HG02623 (cell line): ENCODE results near the gene SUN2.

Experiments
- ATAC-seq: cut with Tn5 transposase; IDR thresholded peaks from one replicate; pipeline ENCODE4 v1.9.1; 2021; ENCODE audit warnings: moderate library complexity; ENCODE audit not compliant: unreplicated experiment

SUN2 gene

DNA sequence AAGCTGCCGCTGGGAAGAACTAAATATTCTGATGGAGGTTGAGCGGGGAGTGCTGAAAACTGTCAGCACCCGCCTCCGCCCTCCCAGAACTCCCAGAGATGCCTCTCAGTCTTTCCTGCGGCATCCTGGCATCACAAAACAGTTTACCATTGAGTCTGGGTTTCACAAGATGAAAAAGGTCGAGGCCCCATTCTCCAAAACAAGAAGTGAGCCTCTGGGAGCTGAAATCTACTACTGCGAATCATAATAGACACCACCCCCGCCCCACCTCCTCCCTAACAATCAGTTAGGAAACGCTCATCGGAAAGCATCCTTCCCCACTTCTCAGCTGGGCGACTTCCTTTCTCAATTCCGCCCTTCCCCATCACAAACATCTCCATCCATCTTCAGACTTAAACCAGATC lies 1.0 kb downstream of the SUN2 start:
- ATAC-seq = no peak

DNA sequence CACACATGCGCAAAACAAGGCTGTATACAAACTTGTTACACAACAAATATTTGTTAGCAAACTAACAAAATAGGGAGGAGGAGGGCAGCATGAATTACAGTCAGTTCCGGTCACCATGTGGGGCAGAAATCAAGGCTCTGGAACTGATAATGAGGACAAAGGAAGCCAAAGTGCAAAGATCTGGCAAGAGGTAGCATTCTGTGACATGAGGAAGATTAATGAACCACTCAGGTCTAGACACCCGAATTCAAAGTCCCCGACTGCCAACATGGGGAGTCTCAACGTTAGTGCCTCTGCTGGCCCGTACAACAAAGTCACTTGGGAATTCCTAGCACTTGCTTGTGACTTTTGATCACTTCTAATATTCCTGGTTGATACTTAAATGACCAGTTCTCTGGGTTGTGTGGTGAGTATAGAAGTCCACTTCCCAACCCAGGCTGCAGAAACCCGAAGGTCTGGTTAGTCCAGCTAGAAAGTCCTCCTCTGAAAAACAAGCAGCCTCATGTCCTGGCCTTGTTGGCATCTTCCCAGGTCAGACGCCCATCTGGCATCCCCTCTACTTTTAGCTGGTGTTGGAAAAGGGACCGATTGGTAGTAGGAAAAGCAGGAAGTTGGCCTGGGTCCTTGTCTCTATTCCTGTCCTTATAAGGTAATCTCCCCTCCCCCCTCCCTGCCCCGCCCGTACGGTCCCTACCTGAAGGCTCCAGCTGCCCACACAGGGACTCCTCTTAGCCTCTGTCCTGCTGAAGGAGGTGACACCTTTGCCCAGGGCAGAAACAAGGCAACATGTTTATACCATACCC lies 1.6 kb downstream of the SUN2 start:
- ATAC-seq = no peak

DNA sequence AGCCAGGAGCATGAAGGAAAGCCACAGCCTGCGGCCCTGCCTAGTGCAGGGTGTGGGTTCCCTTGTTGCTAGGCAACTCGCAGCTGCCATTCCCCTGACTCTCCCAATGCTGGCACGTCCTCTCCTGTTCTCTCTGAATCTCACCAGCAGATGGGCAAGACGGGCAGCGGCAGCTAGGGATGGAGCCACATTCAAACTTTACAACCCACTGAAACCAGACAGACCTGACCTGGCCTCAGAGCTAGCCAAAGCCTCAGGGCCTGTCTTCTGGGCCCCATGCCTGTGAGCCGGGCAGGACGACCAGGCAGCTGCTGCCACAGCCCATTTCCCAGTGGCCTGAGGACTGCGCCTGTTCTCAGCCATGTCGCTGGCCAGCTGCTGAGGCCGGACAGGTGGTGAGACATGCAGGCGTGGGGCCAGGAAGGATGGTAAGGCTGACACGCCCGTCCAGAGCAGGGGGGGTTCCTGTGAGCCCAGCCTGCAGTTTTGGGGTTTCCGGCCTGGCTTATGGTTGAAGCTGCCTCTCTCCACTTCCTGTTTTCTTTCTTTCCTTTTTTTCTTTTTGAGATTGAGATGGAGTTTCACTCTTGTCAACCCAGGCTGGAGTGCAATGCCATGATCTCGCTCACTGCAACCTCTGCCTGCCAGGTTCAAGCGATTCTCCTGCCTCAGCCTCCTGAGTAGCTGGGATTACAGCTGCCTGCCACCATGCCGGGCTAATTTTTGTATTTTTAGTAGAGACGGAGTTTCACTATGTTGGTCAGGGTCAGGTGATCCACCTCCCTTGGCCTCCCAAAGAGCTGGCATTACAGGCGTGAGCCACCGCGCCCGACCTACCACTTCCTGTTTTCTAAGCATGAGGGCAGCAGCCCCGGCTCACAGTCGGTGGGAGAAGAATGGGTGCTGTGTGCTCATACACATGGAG lies 4.1 kb downstream of the SUN2 start:
- peak; percentile 31 for ATAC-seq

DNA sequence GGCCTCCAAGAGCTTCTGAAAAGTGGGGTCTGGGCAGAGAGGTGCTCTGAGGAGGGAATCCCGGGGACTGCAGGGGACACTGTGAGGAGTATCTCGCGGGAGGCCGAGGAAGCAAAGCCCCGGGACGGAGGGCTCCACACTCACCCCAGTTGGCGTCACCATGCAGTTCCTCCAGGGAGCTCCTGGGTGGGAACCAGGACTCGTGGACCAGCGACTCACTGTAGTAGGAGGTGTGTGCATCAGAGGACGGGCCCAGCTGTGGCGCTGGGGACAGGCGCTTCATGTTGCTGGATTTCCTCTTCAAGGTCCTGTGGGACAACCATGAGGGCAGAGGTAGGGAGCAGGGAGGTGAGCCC lies 4.8 kb downstream of the SUN2 start:
- no peak for ATAC-seq

DNA sequence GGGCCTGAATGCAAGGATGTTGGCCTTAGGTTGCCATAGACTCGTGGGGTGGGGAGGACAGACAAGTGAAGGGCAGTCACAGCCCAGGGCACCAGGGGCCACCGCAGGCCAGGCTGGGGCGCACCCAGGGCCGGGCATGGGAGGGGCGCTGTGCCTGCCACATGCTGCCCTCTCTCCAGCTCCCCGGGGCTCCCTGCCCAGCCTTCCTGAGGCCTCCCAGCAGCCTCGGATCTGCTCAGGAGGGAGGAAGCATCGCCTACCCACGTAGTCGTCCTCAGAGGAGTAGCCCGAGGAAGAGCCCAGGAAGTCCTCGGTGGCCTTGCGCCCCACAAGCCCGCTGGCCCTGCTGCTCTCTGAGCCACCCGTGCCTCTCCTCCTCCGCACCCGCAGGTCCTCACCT lies 5.2 kb downstream of the SUN2 start:
- no peak for ATAC-seq

DNA sequence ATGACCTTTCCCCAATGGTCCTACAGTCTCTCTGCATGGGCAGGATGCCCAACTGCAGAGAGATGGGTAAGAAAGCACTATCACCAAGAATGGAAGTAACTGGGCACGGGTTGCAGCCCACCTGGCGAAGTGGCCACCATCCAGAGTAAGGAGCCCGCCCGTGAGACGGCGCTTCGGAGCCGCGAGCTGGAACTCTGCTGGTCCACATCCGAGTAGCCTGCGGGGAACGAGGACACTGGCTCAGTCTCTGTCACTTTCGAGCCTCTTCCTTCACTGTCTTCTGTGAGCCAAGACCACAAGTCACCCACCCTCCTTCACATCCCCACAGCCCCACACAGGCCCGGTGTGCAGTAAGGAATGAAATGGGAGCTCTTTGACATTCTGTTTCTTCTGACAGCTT lies 5.7 kb downstream of the SUN2 start:
- no peak for ATAC-seq

DNA sequence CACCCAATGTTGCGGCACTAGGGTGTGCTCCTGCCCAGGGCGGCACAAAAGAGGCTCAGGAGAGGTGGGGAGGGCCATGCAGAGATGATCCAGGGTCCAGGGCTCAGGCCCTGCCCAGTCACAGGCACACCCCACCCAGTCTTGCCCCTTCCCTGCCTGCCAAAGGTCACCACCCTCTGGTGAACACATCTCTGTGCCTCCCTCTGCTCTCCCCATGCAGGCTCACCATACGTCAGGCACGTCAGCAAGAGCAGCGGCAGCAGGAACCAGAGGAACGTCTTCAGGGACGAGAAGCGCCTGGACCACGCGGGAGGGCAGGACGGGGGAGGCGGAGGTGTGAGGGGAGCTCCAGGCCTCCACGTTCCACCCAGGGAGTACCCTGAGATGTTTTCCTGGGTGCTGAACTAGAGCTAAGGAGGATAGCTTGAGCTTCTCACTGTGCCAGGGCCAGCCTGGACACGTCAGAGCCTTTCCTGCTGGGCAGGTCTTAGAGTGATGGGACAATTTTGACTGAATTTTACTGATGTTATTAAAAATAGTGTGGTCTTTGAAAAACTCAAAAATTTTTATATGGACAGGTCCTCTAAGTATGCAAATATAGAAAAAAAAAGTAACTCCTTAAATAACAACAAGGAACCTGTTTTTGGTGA lies 7.2 kb downstream of the SUN2 start:
- ATAC-seq = no peak

DNA sequence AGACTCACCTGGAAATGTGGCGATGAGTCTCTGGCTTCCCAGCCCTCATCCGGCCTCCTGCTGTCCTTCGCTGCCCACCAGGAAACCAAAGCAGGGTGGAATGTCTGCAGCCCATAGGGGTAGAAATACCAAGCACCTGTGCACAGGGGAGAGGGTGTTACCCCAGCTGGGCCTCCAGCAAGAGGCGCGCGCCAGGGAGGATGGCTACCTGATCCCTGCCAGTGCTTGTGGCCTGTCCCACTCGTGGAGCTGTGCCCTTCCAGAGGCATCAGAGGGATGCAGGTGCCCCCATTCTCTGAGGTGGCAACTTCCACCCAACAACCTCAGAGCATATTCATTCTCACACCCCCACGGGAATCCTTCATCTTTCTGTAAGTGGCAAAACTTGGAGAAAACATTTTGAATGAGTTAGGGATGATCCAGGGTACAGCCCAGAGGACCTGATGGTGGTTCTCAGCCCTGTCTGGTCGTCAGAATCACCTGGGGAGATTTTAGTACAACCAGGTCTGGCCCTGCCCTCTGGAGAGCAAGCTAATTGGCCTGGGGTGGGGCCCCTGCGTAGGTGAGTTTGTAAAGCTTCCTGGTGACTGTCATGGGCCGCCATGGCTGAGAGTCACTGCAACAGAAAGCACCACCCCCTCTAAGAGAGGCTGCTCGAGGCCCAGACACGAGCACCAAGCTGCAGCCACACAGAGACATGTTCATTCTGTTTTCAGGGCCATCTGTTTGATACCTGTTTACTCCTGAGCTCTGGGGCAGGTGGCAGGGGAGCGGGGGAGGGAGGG lies 9.9 kb downstream of the SUN2 start:
- no peak for ATAC-seq

DNA sequence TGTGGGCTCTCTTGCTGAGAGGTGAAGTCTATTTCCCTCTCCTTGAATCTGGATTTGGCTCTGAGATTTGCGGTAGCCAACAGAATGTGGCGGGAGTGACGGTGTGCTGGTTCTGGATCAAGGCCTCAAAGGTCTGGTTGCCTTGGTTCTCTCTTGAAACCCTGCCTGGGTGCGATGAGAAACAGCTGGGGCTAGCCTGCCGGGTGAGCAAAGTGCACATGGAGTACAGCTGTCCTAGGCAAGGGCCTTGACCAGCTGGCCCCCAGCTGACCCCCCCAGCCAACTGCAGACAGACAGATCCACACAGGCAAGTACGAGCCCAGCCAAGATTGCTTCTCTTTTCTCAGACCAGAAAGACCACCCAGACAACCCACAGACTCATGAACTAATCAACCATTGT lies 10.8 kb downstream of the SUN2 start:
- no peak for ATAC-seq

DNA sequence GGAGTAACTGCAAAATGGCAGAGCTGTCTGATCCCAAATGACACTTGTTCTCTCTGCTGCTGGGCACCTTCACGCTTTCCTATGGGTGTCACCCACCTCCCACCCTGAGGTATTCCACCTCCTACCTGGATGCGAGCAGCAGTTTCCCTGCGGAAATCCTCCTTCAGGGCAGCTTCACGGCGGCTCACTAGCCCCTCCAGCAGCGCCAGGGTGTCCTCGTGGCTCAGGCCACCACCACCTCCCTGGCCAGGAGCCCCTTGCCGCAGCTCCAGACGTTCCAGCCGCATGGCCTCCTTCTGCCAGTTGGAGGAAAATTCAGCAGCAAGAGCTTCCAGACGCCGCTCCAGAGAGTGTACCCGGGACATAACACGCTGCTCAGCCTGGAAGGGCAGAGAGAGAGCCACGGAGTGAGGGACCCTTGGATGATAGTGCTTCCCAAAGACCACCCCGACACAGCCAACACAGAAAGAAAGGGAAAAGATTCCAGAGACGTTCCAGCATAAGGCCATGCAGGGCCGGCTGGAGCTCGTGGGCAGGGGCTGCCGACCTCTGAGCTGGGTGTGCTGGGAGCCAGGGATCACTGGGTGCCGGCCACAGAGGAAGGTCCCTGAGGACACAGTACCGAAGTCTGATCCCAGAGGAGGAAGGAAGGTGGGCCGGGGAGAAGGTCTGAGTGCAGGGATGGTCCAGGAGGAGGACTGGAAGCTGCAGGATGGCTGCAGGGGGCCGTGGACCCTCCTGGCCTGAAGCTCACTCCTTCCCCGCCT lies 13.4 kb downstream of the SUN2 start:
- no peak for ATAC-seq

DNA sequence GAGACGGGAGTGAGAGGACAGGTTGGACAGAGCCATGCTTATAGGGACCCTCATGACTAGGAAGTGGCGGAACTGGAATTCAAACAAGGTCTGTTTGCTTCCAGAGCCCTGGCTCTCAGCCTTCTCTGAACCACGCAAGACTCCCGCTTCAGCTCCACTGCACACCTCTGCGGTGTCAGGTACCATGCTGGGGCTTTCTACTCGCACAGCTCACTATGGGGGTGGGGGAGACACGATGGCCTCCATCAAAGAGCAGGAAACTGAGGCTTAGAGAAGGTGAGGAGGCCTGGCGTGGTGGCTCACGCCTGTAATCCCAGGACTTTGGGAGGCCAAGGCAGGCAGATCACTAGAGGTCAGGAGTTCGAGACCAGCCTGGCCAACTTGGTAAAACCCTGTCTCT lies 14.2 kb downstream of the SUN2 start:
- ATAC-seq = no peak

DNA sequence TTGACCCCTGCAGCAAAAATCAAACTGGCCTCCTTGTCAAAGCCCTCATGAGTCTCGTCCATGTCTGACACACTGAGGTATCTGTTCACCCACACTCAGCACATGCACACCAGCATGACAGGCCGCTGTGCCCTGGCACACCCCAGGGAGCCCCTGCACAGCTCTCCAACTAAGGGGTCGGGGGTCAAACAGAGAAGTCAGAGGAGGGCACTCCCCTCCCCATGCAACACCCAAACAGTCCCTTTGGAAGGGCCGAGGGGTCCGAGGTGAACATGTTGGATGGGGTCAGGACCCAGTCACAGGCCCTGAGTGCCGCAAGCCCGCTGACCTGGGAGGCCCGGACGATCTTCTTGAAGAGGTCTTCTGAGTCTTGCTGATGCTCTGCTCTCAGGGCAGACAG lies 14.6 kb downstream of the SUN2 start:
- ATAC-seq = no peak

DNA sequence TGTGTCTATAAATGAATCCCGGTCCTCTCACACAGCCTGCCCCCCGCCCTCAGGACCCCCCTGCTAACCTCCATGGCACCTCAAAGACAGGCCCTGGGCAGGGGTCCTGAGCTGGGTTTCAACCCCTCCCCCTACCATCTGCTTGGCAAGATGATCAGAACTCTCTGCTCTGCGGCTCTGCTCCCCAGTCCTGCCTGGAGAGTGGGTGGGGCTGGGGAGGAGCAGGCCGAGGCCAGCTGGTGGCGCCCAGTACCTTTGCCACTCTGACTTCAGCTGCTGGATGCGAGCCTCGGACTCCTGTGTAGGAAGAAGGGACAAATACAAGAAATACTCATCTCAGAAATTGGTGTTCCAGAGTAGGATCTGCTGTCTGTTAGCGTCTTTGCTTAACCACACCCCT lies 15.0 kb downstream of the SUN2 start:
- ATAC-seq = no peak

DNA sequence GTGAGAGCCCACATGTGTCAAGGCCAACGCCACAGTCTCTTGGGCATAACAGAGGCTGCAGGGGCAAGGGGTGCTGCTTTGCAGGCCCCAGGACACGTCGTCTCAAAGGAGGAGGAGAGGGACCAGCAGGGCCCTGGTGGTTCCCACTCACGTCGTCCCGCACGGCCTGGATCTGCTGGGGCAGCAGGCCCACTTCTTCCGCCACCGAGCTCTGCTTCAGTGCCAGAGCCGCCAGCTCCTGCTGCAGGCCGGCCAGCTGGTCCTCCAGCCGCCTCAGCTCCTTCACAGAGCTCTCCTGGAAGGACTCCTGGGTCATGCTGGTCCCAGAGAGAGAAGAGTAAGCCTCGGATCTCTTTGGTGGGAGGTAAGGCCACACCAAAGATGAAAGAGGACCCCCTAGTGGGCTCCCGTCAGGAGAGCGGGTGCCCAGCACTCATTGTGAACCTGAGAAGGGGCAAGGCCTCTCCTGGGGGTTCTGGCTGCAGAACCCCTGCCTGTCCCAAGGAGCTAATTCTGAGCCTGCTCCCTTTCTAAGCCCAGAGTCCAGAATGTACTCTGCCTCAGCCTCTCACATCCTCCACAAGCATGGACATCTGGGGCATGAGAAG lies 15.6 kb downstream of the SUN2 start:
- no peak for ATAC-seq

DNA sequence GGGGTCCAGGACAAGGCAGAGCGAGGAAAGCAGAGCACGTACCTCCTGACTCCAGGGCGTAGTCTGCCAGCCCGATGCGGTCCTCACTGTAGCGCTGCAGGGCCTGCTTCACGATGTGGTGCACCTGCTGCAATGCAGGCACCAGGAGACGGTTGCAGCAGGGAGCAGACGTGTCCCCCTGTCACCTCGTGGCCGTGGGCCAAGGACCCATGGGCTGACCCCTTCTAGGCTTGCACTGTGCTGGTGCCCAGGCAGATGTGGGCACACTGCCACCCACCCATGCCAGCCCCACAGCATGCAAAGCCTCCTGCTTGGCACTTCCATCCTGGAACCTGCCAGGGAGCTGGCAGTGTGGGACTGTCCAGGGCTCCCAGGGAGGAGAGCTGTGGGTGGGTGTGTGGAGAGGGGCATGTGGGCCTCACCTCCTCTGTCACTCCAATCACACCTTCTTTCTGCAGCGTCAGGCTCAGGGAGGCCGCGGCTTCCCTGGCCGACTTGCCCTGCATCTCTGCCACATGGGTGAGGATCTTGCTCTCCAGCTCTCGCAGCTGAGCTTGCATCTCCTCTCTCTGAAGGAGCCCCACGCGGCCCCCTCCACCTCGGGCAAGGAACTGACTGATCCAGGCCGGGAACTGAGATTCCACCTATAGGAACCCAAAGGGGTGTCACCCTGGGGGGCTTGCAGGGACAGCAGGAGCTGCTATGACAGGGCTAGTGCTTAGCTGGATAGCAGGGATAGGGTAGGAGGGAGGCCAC lies 16.3 kb downstream of the SUN2 start:
- ATAC-seq = no peak

DNA sequence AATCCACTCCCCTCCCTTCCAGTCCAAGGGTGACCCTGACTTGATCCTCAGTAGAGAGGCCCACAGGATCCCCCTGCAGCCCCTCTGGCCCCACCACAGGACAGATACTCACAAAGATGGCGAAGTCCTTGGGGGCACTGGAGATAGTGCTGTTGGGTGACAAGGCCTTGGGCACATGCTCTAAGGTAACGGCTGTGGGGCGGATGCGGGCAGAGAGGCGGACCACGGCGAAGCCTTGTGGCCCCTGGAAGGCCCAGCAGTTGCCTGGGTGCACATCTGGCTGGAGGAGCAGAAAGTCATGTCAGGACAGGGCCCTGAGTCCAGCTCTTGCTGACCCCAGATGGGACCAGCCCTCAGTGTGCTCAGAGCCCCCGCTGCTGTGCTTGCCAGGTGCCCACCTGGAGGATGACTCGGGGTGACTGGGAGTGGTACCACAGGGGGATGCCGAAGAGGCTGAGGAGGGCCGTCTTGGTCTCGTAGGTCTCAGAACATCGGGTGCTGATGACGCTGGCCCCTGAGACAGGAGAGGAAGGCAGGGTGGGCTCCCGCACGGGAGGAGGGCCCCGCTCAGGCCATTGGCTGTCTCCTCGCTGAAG lies 17.2 kb downstream of the SUN2 start:
- ATAC-seq = no peak

DNA sequence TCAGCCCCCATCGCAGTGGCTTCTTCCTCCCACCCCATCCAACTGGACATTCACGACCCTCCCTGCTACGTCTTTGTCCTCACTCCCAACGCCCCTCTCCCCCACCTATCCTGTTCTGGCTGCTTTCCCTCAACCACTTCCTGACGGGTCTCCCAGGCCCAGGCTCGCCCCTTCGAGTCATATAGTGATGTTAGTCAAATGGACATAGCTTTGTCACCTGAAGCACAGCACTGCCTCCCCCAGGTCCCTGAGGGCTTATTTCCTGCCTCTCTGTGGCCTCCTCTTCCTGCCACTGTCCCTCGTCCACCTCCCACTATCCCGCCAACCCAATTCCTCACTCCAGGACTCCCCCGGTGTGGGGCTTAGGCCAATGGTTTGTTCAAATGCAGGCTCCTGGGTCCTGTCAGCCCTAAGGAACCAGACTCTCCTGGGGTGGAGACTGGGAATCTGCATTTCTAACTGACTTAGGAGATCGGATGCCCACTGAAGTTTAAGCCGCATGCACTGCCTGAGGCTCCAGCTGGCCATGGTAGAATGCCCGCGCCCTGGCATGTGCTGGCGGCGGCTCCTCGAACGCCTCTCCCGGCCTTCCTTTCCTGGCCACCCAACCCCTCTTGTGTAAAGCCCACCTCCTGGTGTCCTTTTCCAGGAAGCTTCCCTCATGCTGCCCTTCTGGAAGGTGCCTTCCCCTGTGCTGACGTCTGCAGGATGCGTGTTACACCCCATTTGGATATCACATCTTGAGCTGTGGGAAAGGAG lies 18.3 kb downstream of the SUN2 start:
- ATAC-seq = no peak

DNA sequence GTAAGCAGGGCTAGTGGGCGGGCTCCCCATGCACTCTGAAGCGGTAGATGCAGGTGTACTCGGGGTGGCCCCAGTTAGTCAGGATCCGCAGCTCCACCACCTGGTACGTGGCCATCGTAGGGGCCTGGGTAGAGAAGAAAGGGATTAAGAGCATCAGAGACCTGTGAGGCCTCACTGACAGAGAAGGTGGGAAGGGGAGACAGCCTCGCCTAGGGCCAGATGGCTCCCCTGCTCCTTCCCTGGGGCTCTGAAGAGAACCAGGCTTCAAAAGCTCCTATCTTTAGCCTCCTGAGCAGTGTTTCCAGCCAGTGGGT lies 19.6 kb downstream of the SUN2 start:
- ATAC-seq = no peak
